HG03139 (cell line): ENCODE results near the gene PDZD8.

Experiments
- ATAC-seq: cut with Tn5 transposase; IDR thresholded peaks from one replicate; pipeline ENCODE4 v1.9.1; 2021; ENCODE audit not compliant: unreplicated experiment

PDZD8 gene

GRCh38 chr10:117391436-117392205 is 16.4 kb upstream of the PDZD8 start:
- no peak for ATAC-seq

DNA sequence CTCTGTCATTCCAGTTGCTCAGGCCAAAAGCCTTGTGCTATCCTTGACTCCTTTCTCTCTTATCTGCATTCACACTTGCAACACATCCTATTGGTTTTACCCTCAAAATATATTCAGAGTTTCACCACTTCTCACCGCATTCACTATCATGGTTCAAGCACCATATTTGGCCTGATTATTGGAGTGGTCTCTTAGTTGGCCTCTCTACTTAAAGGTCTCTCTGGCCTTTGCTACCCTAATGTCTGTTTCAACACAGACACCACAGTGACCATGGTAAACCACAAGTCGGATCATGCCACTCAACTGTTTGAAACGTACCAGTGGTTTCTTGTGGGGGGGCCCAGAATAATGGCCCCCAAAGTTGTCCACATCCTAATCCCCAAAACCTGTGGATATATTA is 15.2 kb upstream of the PDZD8 start:
- ATAC-seq, result no peak

DNA sequence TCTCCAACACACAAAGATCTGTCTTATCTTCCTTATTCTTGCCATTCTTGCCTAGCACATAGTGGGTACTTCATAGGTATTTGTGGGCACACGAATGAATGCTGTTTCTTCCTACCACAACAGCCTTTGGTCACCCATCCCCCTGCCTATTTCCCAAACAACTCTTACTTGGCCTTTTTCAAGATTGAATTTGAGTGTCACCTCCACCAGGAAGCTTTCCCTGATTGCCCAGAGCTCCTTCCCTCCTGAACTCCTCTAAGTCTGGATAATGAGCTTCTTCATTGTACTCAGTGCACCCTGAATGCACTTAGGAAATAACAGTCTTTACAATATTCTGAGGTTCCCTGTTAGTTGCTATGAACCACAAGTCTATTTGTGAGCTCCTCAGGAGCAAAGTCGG is 11.6 kb upstream of the PDZD8 start:
- ATAC-seq, result no peak

DNA sequence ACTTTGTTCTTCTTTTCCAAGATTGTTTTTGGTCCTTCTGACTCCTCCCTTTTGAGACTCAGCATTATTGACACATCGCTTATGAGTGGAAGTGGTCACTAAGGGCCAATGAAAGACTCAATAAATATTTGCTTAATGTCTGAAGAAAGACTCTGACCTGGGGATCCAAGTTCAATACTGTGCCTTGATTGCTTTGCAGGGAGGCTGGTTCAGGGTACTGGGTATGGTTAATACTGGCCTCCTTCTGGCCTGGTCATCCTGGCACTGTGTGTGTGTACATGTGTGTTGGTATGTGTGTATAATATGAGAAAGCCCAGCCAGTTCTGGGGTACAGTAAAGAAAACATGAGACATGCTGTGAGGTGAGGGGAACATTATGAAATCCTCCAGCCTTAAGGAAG is 7.6 kb upstream of the PDZD8 start:
- no peak for ATAC-seq

DNA sequence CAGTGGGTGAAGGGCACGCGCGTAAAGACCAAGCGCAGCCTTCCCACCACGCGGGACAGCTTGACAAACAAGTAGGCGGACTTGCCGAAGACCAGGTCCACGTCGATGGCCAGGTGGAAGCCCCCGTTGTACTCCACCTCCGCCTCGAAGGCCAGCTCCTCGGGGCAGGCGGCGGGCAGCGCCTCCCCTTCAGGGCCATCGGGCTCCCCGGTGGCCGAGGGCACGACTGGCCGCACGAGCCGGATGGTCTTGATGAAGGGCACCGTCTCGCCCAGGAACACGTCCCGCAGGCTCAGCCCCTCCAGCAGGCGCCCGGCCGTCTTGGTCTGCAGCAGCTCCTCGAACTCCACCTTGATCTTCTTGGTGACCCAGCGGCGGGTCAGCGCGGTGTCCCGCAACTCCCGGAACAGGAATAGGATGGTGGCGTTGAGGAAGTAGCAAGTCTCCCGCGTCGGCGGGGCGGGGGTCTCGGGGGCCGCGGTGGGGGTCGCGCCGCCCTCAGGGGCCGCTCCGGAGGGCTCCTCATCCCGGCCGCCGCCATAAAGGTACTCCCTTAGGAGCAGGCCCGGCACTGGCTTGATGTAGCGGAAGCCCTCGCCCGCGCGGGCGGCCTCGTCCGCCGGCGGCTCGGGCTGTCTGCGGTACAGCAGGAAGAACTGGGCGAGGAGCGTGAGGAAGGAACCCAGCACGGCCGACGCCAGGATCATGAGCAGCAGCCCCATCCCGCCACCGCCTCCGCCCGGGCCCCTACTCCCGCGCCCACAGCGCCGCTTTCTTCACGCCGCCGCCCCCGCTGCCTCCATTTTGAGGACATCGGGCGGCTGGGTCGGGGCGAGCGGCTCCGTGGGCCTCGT is 507 bp downstream of the PDZD8 start:
- ATAC-seq, result peak; percentile 31

GRCh38 chr10:117373823-117374505 is 1.3 kb downstream of the PDZD8 start:
- no peak for ATAC-seq

- no peak for ATAC-seq
Measured at GRCh38 chr10:117370205-117370604, 5.0 kb downstream of the PDZD8 start.

DNA sequence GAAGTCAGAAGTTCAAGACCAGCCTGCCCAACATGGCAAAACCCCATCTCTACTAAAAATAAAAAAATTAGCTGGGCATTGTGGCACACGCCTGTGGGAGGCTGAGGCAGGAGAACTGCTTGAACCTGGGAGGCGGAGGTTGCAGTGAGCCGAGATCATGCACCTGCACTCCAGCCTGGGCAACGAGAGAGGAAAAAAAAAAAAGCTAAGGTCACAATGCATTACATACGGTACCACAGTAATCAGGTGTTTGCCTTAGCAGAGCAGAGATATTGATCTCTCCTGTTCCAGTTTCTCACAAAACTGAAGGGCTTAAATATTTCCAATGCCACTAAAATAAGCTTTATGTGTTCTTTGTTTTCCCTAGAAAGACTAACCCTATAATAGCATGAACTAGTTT is 7.5 kb downstream of the PDZD8 start:
- ATAC-seq, result no peak

DNA sequence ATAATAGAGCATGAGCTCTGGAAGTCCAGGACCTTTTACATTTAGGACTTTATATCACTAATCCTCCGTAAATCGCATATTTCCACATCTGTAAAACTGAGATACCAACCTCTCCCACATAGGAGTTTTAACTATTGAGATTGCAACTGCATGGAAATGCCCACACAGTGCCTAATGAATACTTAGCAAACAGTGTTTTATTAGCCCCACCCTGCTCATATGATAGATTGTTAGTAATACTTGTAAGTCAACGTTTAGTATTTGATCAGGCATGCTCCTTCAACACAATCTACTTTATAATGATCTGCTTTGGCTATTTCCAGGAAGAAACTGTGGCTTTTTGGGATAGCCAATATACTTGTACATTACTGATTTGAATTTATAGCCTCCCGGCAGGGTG is 8.5 kb downstream of the PDZD8 start:
- no peak for ATAC-seq

DNA sequence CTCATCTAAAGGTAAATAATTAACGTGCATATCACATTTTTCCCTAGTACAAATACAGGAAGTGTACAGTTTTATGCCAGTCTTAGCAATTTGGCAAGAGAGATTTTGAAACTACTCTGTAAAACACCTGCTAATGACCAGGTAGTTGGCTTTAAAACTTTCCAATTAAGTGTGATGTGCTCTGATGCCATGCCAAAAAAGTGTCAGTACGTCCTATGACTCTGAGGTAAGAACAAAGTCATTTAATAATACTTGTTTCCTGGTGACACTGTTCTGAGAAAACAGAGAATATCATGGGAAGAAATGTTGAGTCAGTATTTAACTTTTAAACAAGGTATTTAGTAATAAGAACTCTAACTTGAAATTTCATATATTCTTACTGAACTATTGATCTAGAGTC is 9.6 kb downstream of the PDZD8 start:
- ATAC-seq, result peak; percentile 30

DNA sequence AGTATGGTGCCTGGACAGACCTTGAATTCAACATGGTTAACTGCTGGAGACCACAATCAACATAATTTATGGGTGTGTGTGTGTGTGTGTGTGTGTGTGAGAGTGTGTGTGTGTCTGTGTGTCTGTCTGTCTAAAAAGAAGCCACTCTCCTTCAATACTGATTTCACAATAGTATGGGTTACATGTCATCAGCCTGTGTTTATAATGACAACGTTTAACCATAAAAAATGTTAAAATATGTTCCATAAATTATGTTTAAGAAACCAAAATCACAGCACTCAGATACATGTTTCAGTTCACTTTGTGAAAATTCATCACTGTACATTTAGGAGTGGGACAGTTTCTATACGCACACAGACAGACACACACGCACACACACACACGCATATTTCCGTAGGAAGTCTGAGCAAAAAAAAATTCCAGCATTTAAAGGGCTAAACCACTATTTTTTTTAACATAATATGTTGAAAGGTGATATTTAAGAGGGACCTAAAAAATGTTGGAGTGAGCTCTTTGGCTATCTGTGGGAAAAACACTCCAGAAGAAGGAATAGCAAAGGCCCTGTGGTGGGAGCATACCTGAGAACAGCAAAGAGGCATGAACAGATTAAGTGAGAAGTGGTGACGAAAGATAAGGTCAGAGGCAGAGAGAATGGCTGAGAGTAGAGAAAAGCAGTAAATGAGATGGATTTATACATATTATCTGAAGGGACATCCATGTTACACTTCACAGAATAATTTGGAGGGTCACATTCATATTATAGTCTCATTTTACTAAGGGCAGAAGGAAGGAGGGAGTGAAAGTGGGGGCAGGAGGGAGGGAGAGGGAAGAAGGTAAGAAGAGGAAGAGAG is 10.9 kb downstream of the PDZD8 start:
- no peak for ATAC-seq

GRCh38 chr10:117363028-117363427 is 12.2 kb downstream of the PDZD8 start:
- ATAC-seq, result peak; percentile 46

GRCh38 chr10:117362313-117362712 is 12.9 kb downstream of the PDZD8 start:
- no peak for ATAC-seq

DNA sequence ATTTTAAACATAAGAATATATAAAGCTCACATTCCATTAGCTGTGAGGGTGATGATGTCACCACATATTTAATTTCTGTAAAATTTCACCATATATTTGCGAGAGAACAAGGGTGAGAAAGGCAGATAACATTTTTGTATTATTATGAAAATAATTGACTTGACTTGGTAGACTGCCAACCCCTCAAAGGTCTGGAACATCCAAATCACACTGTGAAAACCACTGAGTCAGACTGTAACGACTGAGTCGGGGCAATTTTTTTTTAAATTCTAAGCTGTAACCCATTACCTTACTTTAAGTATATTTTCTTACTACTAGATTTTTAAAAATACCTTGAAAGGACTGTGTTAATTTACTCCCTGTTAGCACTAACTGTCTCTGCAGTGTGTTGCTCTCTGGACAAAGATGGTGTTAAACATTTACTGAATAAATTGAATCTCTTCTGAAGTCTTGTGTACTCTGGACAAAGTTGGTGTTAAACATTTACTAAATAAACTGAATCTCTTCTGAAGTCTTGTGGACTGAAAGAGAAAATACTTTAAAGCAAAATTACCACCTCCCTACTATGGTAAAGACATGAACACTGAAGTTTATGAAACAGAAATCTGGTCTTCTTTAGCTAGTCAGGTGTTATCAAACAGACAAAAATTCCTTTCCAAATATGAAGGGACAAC is 14.1 kb downstream of the PDZD8 start:
- peak; percentile 60 for ATAC-seq

GRCh38 chr10:117360016-117360415 is 15.2 kb downstream of the PDZD8 start:
- ATAC-seq, result no peak

DNA sequence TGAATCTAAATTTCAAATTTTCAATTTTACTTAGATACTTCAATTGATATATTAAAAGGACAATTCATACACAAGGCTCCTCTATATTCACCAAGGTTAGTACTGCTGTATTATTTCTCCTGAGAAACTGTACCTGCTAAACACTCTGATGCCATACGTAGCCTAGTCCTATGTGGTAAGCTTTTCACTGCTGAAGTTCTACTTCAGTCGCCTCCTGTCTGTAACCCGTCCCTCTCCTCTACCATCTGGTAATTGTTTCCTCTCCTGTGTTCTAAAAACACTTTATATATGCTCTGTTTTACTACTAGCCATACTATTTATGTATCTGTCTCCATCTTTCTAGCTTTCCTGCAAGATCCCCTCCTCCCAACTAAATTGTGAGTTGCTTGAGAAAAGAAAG is 20.2 kb downstream of the PDZD8 start:
- no peak for ATAC-seq

GRCh38 chr10:117353684-117354083 is 21.6 kb downstream of the PDZD8 start:
- no peak for ATAC-seq

DNA sequence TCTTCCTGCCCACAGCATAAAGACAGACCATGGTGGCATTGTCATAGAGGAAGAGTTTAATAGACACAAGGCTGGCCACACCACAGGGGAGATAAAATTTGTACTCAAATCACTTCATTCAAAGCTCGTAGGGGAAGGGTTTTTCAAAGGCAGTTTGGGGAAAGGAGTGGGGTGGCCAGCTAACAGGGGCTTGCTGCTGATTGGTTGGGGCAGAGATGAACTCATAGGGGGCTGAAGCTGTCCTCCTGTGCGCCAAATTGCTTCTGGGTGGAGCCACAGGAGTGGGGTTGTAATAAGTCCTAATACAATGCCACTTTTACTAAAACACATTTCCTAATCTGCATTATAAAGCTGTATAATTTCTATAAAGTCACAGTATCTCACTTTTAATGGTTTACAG is 22.5 kb downstream of the PDZD8 start:
- ATAC-seq, result no peak

- no peak for ATAC-seq
Measured at GRCh38 chr10:117351996-117352395, 23.2 kb downstream of the PDZD8 start.

DNA sequence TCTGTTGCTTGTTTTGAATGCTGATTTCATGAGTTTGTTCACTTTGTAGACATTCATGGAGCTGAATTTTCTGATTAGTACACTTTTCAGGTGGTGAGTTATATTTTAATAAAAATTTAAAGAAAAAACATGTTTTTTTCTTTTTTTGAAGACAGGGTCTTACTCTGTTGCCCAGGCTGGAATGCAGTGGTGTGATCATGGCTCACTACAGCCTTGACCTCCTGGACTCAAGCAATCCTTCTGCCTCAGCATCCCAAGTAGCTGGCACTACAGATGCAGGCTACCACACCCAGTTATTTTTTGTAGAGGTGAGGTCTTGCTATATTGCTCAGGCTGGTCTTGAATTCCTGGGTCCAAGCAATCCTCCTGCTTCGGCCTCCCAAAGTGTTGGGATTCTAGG is 23.7 kb downstream of the PDZD8 start:
- ATAC-seq, result no peak
